Brain pericyte (primary cell): ENCODE measurements around the gene SLC17A9.

Experiments
- DNase-seq: peaks from one replicate; pipeline ENCODE4 v3.0.0-alpha.2; 2012; ENCODE audit warnings: low read depth, low spot score

SLC17A9 gene

GRCh38 chr20:63003546-63003945, 51.0 kb downstream of the SLC17A9 start:
- no peak for DNase-seq

- DNase-seq, result no peak
Observed at GRCh38 chr20:63004607-63005364, 52.3 kb downstream of the SLC17A9 start.

- DNase-seq, result no peak
Observed at GRCh38 chr20:63005365-63005861, 52.9 kb downstream of the SLC17A9 start.

GRCh38 chr20:63005862-63006539, 53.5 kb downstream of the SLC17A9 start:
- no peak for DNase-seq

GRCh38 chr20:63006540-63007359, 54.2 kb downstream of the SLC17A9 start, which contains the start of gene BHLHE23:
TSS of gene BHLHE23 (minus strand) at chr20:63006964. CDS start at chr20:63006774, 190 bp downstream.
- no peak for DNase-seq

GRCh38 chr20:63007360-63007645, 54.8 kb downstream of the SLC17A9 start:
- no peak for DNase-seq

- no peak for DNase-seq
Observed at GRCh38 chr20:63007646-63008488, 55.4 kb downstream of the SLC17A9 start.

- no peak for DNase-seq
Observed at GRCh38 chr20:63008541-63009044, 56.1 kb downstream of the SLC17A9 start.

- DNase-seq, result no peak
Observed at GRCh38 chr20:63009045-63009961, 56.8 kb downstream of the SLC17A9 start.

GRCh38 chr20:63009988-63010769, 57.7 kb downstream of the SLC17A9 start:
- no peak for DNase-seq

- no peak for DNase-seq
Observed at GRCh38 chr20:63011798-63012197, 59.3 kb downstream of the SLC17A9 start.

- DNase-seq, result no peak
Observed at GRCh38 chr20:63013207-63013606, 60.7 kb downstream of the SLC17A9 start.

- no peak for DNase-seq
Observed at GRCh38 chr20:63014287-63014686, 61.8 kb downstream of the SLC17A9 start.

GRCh38 chr20:63014710-63015109, 62.2 kb downstream of the SLC17A9 start:
- DNase-seq, result no peak

- DNase-seq, result no peak
Observed at GRCh38 chr20:63015147-63015661, 62.7 kb downstream of the SLC17A9 start.

GRCh38 chr20:63015662-63016361, 63.3 kb downstream of the SLC17A9 start:
- no peak for DNase-seq

GRCh38 chr20:63016514-63017075, 64.1 kb downstream of the SLC17A9 start:
- no peak for DNase-seq
